Measurements from ENCODE around the gene PRDM15.

The PRDM15 gene

GRCh38 chr21:41765420-41765821 lies 113.7 kb downstream of the PRDM15 start:
- no peak for DNase-seq

GRCh38 chr21:41764558-41765419 lies 114.4 kb downstream of the PRDM15 start:
- no peak for DNase-seq

DNA sequence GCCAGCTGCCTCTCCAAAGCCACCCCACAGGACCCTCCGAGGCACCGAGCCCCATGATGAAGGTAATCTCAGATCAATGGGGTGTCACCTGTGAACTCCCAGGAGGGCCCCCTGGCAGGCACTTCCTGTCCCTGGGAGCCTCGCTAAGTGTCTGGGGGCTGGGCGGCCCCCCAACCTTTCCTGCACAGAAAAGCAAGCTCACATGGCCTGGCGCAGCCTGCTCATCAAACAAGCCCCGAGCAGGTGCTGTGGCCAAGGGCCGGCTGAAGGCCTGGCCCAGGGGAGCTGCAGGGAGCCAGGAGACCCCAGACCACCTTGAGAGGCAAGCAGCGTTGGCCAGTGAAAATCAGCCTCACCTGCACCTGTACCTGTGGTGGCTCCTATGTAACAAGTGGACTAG lies 115.1 kb downstream of the PRDM15 start:
- no peak for DNase-seq

GRCh38 chr21:41763398-41763931 lies 115.7 kb downstream of the PRDM15 start:
- no peak for DNase-seq

DNA sequence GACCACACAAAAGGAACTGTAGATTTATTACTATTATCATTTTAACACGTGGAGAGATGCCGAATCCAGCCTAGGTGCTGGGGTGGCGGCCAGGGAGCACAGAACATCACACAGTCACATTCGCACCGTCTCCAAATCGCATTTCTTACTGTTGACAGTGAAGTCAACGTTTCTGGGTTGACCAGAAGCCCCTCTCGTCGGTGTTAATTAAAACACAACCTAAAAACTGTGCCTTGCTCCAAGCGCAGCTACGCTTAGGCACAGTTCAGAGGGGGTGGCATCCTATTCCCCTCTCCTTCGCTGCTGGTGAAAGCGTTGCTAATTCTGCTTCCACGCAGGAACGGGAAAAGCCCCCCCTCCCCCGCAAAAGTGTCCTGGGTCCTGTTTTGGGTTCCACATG lies 116.4 kb downstream of the PRDM15 start:
- no peak for DNase-seq

DNA sequence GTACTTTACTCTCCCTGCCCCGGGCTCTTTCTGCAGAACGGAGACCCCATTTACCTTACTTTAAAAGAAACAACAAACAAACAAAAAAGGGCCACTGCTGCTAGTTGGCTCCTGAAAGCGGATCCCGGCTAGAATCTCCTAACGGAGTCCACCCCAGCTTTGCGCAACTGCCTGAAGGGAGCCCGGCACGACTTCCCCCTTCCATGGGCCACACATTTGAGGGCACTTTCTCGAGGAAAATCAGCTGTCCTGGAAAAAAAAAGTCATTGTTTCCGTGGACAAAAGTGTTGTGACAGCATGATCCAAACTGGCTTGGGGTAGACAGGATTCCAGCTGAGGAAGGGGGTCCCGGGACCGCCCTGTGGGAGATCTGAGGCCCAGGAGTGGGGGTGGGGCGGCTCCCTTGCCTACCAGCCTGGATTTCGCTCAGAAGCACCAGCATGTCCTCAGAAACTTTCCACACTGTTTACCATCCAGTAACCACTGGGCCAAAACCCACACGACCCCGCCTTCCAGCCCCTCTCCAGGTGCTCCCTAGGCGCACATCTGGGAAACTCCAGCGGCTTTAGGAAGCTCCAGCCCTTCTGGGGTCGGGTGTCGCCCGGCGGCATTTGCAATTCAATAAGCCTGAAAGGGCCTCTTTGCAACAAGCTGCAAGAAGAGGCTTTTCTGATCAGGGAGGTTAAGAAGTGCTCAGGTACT lies 117.1 kb downstream of the PRDM15 start:
- DNase-seq, result no peak

DNA sequence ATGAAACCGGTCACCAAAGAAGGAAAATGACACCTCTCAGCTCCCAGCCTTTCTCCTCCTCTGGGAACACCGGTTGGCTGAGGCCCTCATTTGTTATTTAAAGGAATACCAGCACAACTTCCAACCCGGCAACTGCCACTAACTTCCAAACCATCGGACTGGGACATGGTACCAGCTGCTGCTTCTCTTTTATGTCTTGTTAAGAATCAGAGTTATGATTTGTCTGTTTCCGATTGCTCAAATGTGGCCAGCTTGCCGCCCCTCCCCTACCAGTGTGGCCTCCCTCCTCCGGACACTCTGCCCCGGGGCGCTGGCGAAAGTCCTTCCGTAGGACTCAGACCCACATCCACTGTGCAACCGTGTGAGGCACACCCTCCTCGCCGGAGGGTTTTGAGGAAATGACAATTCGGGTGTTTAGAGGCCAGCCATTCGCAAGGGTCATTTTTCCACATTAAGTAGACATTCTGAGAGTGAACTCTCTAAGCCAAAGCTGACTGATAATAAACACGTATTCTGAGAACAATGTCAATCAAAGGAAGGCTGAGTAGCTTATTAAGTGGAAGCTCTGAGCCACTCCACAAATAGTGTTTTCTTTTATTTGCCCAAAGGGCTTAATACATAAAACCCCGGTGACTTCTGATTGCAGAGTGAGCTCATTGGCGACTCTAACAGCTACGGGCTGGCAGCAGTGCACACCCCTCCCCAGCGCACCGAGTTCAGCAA lies 117.8 kb downstream of the PRDM15 start:
- DNase-seq, result no peak

DNA sequence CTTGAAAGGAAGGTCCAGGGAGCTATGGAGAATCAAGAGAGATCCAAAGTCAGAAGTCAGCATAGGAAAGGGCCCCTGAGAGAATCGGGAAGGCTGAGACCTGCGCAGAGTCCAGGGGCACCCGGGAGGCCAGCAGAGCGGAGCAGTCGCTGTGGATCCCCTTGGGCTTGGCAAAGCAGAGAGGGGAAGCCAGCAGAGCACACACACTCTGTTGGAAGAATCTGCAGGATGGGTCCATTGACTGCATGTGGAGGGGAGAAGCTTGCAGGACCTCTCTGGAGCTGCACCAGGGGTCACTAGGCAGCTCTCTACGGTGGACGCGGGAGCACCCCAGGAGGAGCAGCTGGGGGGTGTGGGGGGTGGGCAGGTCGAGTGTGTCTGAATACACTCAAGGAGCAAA lies 118.7 kb downstream of the PRDM15 start:
- no peak for DNase-seq

GRCh38 chr21:41759926-41760325 lies 119.2 kb downstream of the PRDM15 start:
- no peak for DNase-seq

- no peak for DNase-seq
These were observed 119.8 kb downstream of the PRDM15 start for GRCh38 chr21:41759214-41759840.

DNA sequence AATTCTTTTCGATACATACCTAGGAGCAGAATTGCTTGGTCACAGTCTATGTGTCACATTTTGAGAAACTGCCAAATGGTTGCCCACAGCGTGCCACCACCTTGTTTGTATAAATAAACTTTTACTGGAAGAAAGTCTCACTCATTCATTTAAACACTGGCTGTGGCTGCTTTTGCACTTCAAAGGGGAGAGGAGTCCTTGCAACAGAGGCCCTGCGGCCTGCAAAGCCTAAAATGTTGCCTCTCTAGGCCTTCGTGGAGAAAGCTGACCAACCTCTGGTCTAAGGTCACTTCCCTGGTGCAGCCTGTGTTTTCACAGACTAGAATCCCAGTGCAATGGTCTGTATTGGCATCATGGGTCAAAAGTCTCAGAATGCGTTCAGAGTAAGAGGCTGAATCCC lies 120.6 kb downstream of the PRDM15 start:
- no peak for DNase-seq

DNA sequence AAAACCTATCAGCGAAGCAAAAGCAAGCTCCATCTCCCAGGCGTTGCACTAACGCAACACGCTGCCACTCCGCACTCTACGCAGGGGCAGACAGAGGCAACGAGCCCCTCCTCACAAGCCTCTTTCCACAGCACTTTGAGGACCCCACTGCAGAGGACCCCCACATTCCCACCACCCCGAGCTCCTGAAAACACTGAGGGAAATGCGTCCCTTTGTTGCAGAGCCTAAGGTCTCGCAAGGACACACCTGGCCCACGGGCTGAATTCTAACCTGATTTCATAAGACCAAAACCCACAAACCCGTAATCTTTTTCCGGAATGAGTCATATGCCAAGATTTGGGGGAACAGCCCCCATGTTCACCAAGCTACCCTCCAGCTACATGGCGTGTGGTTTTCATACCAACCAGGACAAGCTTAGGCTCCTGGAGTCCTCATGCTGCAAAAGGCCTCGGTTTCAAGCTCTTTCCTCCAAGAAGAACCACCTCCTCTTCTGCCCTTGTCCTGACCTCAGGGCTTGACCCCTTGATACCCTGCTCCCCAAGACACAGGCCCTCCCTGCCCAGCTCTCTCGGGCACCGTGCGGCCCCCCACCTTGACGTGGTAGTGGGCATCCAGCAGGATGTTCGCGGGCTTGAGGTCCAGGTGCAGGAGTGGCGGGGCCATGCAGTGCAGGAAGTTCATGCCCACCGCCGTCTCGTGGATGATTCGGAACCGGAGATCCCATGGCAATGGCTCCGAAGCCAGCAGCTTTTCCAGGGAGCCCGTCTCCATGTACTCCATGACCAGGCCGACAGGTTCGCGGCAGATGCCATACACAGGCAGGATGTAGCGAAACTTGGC lies 123.0 kb downstream of the PRDM15 start:
- DNase-seq, result no peak

DNA sequence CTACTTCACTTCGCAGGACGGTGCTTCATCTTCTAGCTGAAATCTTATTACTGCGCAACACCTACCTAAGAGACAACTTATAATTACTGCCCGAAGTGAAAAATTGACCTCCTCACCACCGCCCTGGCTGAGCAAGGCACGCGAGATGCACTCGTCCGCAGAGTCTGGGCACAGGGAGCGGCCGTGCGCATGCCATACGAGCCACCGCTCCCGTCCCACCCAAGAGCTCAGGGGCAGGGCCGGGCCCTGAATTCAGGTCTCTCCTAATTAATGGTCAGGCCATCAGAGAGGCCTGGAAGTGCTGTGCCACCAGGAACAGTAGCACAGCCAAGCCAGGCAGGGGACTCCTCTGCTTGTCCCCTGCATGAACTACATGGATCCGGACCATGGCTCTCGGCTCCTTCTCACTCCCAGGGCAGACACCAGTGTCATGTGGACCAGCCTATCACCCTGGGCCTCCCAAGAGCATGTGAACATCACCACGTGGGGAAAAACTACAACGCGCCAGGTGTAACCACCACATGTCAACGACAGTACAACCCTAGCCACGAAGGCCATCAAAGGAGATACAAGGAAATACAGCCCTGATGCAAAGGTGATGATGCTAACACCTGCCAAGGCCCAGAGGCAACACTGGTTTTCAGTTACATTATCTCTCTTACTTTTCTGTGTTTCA lies 123.7 kb downstream of the PRDM15 start:
- no peak for DNase-seq

DNA sequence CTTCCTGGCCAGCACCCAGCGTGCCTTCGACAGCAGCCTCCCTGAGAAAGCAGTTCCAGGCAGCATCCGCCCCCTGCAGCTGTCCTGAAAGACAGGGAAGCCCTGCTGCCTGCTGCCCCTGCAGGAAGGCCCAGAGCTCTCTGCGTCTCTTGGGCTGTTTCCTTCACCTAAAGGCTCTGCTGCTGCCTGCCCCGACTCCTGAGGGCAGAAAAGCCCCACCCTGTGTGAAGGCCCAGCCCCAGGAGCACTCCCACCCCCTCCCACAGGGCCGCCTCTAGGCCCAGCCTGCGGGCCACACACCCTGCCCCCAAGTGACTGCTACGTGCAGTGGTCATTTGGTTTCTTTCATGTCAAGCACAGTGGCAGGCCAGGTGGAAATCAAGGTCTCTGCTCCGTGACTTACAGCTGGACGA lies 124.7 kb downstream of the PRDM15 start:
- DNase-seq, result no peak

DNA sequence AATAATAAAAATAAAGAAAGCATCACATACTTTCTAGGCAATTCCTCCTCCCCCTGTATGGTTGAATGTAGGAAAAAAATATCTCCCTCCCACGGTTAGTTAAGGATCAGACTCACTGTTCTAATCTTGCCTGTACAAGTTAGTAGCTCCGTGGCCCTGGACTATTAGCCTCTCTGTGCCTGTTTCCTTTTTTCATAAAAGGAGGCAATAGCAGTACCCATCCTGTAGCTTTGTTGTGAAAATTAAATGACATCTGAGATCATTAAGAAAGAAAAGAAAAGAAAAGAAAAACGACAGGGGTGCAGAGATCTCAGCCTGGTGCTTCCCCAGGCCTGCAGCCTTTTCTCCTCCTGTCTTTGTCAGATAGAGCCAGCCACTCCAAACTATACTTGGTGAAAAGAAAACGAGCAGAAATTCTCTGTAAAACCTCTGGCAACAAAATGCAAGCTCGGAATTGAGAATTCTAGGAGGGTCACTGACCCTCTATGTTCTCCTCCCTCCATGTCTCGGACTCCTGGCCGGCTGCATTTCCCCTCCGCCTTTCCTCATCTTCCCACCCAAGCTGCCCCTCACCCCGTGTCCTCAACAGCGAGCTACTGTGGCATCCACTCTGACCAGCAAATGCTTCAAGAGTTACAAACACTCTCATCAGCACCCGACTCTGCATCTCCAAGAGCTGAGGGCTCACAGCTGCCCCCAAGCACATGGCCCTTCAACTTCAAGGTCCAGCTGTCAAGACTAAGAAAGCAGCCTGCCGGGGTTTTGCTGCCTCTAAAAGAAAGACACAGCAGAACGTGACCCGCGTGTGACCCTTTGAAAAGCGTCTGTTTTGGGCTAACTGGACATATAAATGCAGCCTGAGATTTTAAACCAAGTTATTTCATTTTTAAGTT lies 125.9 kb downstream of the PRDM15 start:
- DNase-seq, result no peak

DNA sequence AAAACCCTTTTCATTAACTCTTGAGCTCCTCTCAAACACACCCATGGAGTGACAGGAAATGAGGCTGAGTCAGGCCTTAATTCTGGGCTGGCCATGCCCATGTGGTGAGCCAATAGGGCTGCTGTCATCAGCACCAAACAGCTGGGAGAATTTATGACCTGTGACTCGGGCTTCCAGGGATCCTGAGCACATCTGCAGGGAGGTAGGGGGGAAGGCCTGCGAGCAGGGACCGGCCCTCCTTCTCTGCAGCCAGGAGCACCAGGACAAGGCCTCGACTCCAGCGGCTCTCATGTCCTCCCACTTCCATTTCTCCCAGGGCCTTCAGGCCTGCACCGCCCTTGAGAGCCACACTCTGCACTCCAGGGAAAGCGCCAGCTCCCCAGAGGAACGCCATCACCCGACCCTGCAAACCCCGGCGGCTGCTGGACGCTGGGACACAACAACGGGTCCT lies 126.9 kb downstream of the PRDM15 start:
- DNase-seq, result no peak

- no peak for DNase-seq
These were observed 127.5 kb downstream of the PRDM15 start for GRCh38 chr21:41751611-41752011.

- no peak for DNase-seq
These were observed 128.5 kb downstream of the PRDM15 start for GRCh38 chr21:41750532-41751151.

Measured in anterior cingulate cortex (tissue), 58 donors.